Hematopoietic multipotent progenitor cell treated with erythropoietin and hydrocortisone succinate and interleukin-3 and kit ligand, for 8 days (in vitro differentiated cells): Measurements from ENCODE around the gene PBX3.

Source experiments
- DNase-seq: peaks from one replicate; pipeline ENCODE4 v3.0.0-alpha.2; 2015

Gene PBX3

GRCh38 chr9:125985142-125985997, 238.2 kb downstream of the PBX3 start:
- DNase-seq: no peak

- no peak for DNase-seq
Observed at GRCh38 chr9:125985998-125986655, 239.0 kb downstream of the PBX3 start.

- no peak for DNase-seq
Observed at GRCh38 chr9:125986966-125987365, 239.8 kb downstream of the PBX3 start.

- no peak for DNase-seq
Observed at GRCh38 chr9:125987420-125987819, 240.2 kb downstream of the PBX3 start.

GRCh38 chr9:125988479-125989050, 241.4 kb downstream of the PBX3 start:
- no peak for DNase-seq

- no peak for DNase-seq
Observed at GRCh38 chr9:125989090-125989501, 241.9 kb downstream of the PBX3 start.

- no peak for DNase-seq
Observed at GRCh38 chr9:125989524-125990180, 242.5 kb downstream of the PBX3 start.

GRCh38 chr9:125990186-125990792, 243.1 kb downstream of the PBX3 start:
- DNase-seq: no peak

- DNase-seq: no peak
Observed at GRCh38 chr9:125990793-125991220, 243.6 kb downstream of the PBX3 start.

- no peak for DNase-seq
Observed at GRCh38 chr9:125991886-125992529, 244.8 kb downstream of the PBX3 start.

- no peak for DNase-seq
Observed at GRCh38 chr9:125992557-125992956, 245.4 kb downstream of the PBX3 start.

GRCh38 chr9:125993466-125993865, 246.3 kb downstream of the PBX3 start:
- DNase-seq: no peak

- no peak for DNase-seq
Observed at GRCh38 chr9:125994066-125994943, 247.1 kb downstream of the PBX3 start.

- no peak for DNase-seq
Observed at GRCh38 chr9:125995006-125995405, 247.8 kb downstream of the PBX3 start.

GRCh38 chr9:125995706-125996105, 248.5 kb downstream of the PBX3 start:
- no peak for DNase-seq

GRCh38 chr9:125996791-125997190, 249.6 kb downstream of the PBX3 start:
- DNase-seq: no peak

GRCh38 chr9:125997196-125997823, 250.1 kb downstream of the PBX3 start:
- no peak for DNase-seq

GRCh38 chr9:125998837-125999503, 251.8 kb downstream of the PBX3 start:
- no peak for DNase-seq

- DNase-seq: no peak
Observed at GRCh38 chr9:125999504-125999881, 252.3 kb downstream of the PBX3 start.

GRCh38 chr9:126000256-126000655, 253.1 kb downstream of the PBX3 start:
- no peak for DNase-seq
